ENCODE data around the gene FGFBP2.

Gene FGFBP2

GRCh38 chr4:15930314-15930713 is 32.7 kb downstream of the FGFBP2 start:
- no peak overlapping the region for H3K4me3 ChIP-seq (replicated peaks; ENCODE audit: insufficient read depth, low read length)
- H3K27ac ChIP-seq (replicated peaks) = no peak overlapping the region
- no peak for TF ChIP-seq SPI1 (IDR thresholded peaks at IDR 0.05; ENCODE audit: borderline replicate concordance, low read depth)
- no peak for TF ChIP-seq POLR2AphosphoS5 (IDR thresholded peaks at IDR 0.05; ENCODE audit: low read depth)
- TF ChIP-seq CTCF (IDR thresholded peaks at IDR 0.05; ENCODE audit: insufficient read depth, low read length) = no peak
- no peak for TF ChIP-seq GABPA (IDR thresholded peaks at IDR 0.05; ENCODE audit: low read depth)
- no peak for TF ChIP-seq REST (IDR thresholded peaks at IDR 0.05; ENCODE audit: insufficient replicate concordance, low read depth)
- no peak for DNase-seq (ENCODE audit: low read depth in 1 of 2, low spot score in 1 of 2)
- no peaks in the 10 kb centered on the region for H3K27me3 ChIP-seq (ENCODE audit: insufficient read depth, poor library complexity, severe bottlenecking)

GRCh38 chr4:15929540-15929939 is 33.4 kb downstream of the FGFBP2 start:
- no peak for TF ChIP-seq POLR2AphosphoS5 (IDR thresholded peaks at IDR 0.05; ENCODE audit: low read depth)
- TF ChIP-seq GABPA (IDR thresholded peaks at IDR 0.05; ENCODE audit: low read depth) = no peak
- TF ChIP-seq SPI1 (IDR thresholded peaks at IDR 0.05; ENCODE audit: borderline replicate concordance, low read depth) = no peak
- no peak for TF ChIP-seq REST (IDR thresholded peaks at IDR 0.05; ENCODE audit: insufficient replicate concordance, low read depth)
- no peak for TF ChIP-seq CTCF (IDR thresholded peaks at IDR 0.05; ENCODE audit: insufficient read depth, low read length)
- H3K27me3 ChIP-seq (ENCODE audit: insufficient read depth, poor library complexity, severe bottlenecking) = no peaks in the 10 kb centered on the region
- DNase-seq (ENCODE audit: low read depth in 1 of 2, low spot score in 1 of 2) = no peak
- H3K4me3 ChIP-seq (replicated peaks; ENCODE audit: insufficient read depth, low read length) = no peak overlapping the region
- no peak overlapping the region for H3K27ac ChIP-seq (replicated peaks)

- Histone ChIP-seq H3K4me3 (replicated peaks; ENCODE audit: insufficient read depth, low read length) (no peak overlapping the region), H3K27ac (replicated peaks) (no peak overlapping the region), H3K27me3 (ENCODE audit: insufficient read depth, poor library complexity, severe bottlenecking) (no peaks in the 10 kb centered on the region)
- no peak for DNase-seq (ENCODE audit: low read depth in 1 of 2, low spot score in 1 of 2)
- no peak for TF ChIP-seq SPI1 (IDR thresholded peaks at IDR 0.05; ENCODE audit: borderline replicate concordance, low read depth)
Observed at GRCh38 chr4:15928883-15929282, 34.1 kb downstream of the FGFBP2 start.

- Histone ChIP-seq H3K27me3 (ENCODE audit: insufficient read depth, poor library complexity, severe bottlenecking) (no peaks in the 10 kb centered on the region), H3K4me3 (replicated peaks; ENCODE audit: insufficient read depth, low read length) (no peak overlapping the region), H3K27ac (replicated peaks) (no peak overlapping the region)
- TF ChIP-seq POLR2AphosphoS5 (IDR thresholded peaks at IDR 0.05; ENCODE audit: low read depth) (no peak), GABPA (IDR thresholded peaks at IDR 0.05; ENCODE audit: low read depth) (no peak), CTCF (IDR thresholded peaks at IDR 0.05; ENCODE audit: insufficient read depth, low read length) (no peak), SPI1 (IDR thresholded peaks at IDR 0.05; ENCODE audit: borderline replicate concordance, low read depth) (no peak), REST (IDR thresholded peaks at IDR 0.05; ENCODE audit: insufficient replicate concordance, low read depth) (no peak)
- DNase-seq (ENCODE audit: low read depth in 1 of 2, low spot score in 1 of 2) = no peak
Observed at GRCh38 chr4:15926486-15926885, 36.5 kb downstream of the FGFBP2 start.

All from HL-60 (cell line).